Fibroblast of the conjunctiva (primary cell): ENCODE results near the gene PLXNA3.

Experiments
- DNase-seq: peaks from one replicate; pipeline ENCODE4 v3.0.0-alpha.2; 2010; ENCODE audit warnings: low read depth

The PLXNA3 gene

GRCh38 chrX:154458954-154459778 is 1.1 kb downstream of the PLXNA3 start:
- DNase-seq: no peak

GRCh38 chrX:154459832-154460231 is 1.8 kb downstream of the PLXNA3 start:
- no peak for DNase-seq

GRCh38 chrX:154460326-154460725 is 2.2 kb downstream of the PLXNA3 start:
- no peak for DNase-seq

- no peak for DNase-seq
Observed at GRCh38 chrX:154462396-154462795, 4.3 kb downstream of the PLXNA3 start.

GRCh38 chrX:154463611-154464220 is 5.6 kb downstream of the PLXNA3 start:
- DNase-seq: no peak

GRCh38 chrX:154464806-154465365 is 6.8 kb downstream of the PLXNA3 start:
- DNase-seq: no peak

GRCh38 chrX:154465601-154466000 is 7.5 kb downstream of the PLXNA3 start:
- no peak for DNase-seq

GRCh38 chrX:154466036-154466435 is 8.0 kb downstream of the PLXNA3 start:
- no peak for DNase-seq

- DNase-seq: no peak
Observed at GRCh38 chrX:154466907-154467306, 8.8 kb downstream of the PLXNA3 start.

- no peak for DNase-seq
Observed at GRCh38 chrX:154467556-154467955, 9.5 kb downstream of the PLXNA3 start.

- no peak for DNase-seq
Observed at GRCh38 chrX:154468217-154468616, 10.1 kb downstream of the PLXNA3 start.

- no peak for DNase-seq
Observed at GRCh38 chrX:154469114-154469513, 11.0 kb downstream of the PLXNA3 start.

- no peak for DNase-seq
Observed at GRCh38 chrX:154469880-154470279, 11.8 kb downstream of the PLXNA3 start.

- DNase-seq: no peak
Observed at GRCh38 chrX:154470434-154470833, 12.4 kb downstream of the PLXNA3 start.

GRCh38 chrX:154470914-154471568 is 13.0 kb downstream of the PLXNA3 start:
- no peak for DNase-seq

GRCh38 chrX:154471839-154472684 is 14.0 kb downstream of the PLXNA3 start:
- DNase-seq: no peak

GRCh38 chrX:154472685-154473632 is 14.9 kb downstream of the PLXNA3 start:
- DNase-seq: no peak

GRCh38 chrX:154473683-154474082 is 15.6 kb downstream of the PLXNA3 start:
- DNase-seq: no peak

- DNase-seq: no peak
Observed at GRCh38 chrX:154476821-154477220, 18.7 kb downstream of the PLXNA3 start.

- DNase-seq: no peak
Observed at GRCh38 chrX:154477891-154478477, 19.9 kb downstream of the PLXNA3 start.
